ENCODE results near the gene TBC1D13. TPM values are rescaled to one million over a fixed set of nuclear protein-coding genes. Genes with fewer than 3 reads are reported as not detected.

Gene TBC1D13
- total and polyA plus RNA-seq, 9 of the 15 experiments (the other 6 are each of a cell fraction or from before 2014, with no cell fraction given), result 2.3 to 28.7 (median 11.4) TPM

GRCh38 chr9:128829477-128830251 is 42.6 kb downstream of the TBC1D13 start, which contains the start of gene SPOUT1 (continued):
- TF ChIP-seq ATF1 (CRISPR knock-in tag; IDR thresholded peaks at IDR 0.05) (no peak), ATF1 (tag; IDR thresholded peaks at IDR 0.05) (peak; percentile 78), CHD2 (IDR thresholded peaks at IDR 0.05; ENCODE audit: low read depth, low read length) (no peak), ZBTB26 (CRISPR knock-in tag; IDR thresholded peaks at IDR 0.05) (no peak), ZBTB40 (IDR thresholded peaks at IDR 0.05) (peak; percentile 79), ZBTB40 (CRISPR knock-in tag; IDR thresholded peaks at IDR 0.05) (no peak), TAF15 (IDR thresholded peaks at IDR 0.05; ENCODE audit: low read depth, low read length) (no peak), VEZF1 (CRISPR knock-in tag; IDR thresholded peaks at IDR 0.05) (no peak), ZNF584 (CRISPR knock-in tag; IDR thresholded peaks at IDR 0.05; ENCODE audit: low read depth) (no peak), ATF2 (CRISPR knock-in tag; IDR thresholded peaks at IDR 0.05) (no peak; the same call in 1 of the 2 replicates), TAL1 (IDR thresholded peaks at IDR 0.05) (no peak), ZNF551 (CRISPR knock-in tag; IDR thresholded peaks at IDR 0.05) (no peak), ZKSCAN3 (CRISPR knock-in tag; IDR thresholded peaks at IDR 0.05) (no peak), POLR2H (tag; IDR thresholded peaks at IDR 0.05; ENCODE audit: low read depth) (no peak; the same call in 1 of the 2 replicates), PHB2 (IDR thresholded peaks at IDR 0.05; ENCODE audit: low read depth) (no peak), HMG20B (CRISPR knock-in tag; IDR thresholded peaks at IDR 0.05) (no peak)
